Stimulated activated CD4-positive, alpha-beta T cell treated with anti-CD3 and anti-CD28 coated beads, Interleukin-12 subunit alpha, Interleukin-12 subunit beta, amount 100 ng/mL, for 4 hours (primary cell): ENCODE results near the gene DDX31.
"Not testable (repeated sequence)": the region's sequence is repeated elsewhere in the genome, so short reads cannot be mapped to it uniquely, and the experiment has no call there.

Experiments used
- DNase-seq: peaks from one replicate; pipeline ENCODE4 v3.0.0-alpha.2; 2020

DDX31 gene

DNA sequence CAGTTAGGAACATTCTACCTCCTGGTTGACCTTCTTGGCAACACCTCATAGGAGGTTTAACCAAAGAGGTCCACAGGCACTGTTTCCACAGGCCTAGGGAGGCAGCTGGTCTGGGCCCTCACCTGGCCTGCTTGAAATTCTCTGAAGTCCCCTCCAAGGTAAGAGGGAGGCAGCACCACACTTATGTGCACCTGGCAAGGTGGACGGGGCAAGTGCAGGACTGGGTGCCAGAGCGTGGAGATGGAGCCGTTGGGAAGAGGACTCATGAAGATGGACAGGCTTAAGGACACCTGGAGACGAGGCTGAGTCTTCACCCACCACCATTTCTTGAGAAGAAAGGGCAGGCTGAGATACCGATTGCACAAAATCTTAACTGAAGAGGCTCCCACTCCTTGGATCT, 94.0 kb downstream of the DDX31 start:
- DNase-seq, result no peak

DNA sequence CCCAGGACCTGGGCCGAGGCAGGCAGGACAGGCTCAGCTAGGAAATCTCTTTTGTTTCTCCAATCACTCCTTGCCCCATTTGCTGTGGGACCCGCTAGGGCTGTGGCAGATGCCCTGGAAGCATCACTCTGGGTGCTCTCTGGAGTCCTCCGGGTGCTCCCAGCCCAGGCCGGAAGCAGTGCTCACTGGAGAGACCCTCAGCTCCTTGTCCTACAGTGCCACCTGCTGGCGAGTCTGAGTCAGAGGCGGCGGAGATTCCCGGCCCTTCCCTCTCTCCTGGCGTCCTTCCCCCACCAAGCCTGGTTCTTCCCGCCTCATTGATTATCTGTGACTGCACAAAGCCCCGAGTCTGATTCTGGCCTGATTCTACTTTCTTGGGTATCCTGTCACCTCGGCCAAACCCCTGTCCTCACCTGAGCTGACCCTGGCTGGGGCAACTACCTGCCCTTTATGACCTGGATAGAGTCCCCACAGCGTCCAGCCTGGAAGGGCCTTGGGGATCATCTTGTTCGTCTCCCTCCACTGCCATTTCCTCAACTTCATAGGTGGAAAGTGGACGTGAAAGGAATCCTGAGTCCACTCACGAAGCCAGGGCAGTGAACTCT, 94.7 kb downstream of the DDX31 start:
- DNase-seq, result no peak

DNA sequence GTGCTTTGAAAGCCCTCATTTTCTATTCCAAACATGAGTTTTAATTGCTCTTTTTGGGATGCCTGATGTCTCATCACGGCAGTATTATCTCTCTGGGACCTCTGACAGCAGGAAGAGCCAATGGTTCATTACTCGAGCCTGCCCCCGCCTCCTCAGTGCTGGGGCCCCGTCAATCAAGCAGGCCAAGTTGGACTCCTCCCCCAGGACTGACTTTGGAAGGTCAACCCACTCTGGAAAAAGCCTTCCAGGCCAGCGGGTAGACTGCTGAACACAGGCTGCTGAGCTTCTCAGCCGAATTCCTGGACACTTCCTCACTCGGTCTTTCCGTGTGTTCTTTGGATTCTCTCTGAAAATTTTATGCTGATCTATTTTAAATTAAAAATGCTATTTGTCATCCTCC, 96.9 kb downstream of the DDX31 start:
- DNase-seq, result no peak

DNA sequence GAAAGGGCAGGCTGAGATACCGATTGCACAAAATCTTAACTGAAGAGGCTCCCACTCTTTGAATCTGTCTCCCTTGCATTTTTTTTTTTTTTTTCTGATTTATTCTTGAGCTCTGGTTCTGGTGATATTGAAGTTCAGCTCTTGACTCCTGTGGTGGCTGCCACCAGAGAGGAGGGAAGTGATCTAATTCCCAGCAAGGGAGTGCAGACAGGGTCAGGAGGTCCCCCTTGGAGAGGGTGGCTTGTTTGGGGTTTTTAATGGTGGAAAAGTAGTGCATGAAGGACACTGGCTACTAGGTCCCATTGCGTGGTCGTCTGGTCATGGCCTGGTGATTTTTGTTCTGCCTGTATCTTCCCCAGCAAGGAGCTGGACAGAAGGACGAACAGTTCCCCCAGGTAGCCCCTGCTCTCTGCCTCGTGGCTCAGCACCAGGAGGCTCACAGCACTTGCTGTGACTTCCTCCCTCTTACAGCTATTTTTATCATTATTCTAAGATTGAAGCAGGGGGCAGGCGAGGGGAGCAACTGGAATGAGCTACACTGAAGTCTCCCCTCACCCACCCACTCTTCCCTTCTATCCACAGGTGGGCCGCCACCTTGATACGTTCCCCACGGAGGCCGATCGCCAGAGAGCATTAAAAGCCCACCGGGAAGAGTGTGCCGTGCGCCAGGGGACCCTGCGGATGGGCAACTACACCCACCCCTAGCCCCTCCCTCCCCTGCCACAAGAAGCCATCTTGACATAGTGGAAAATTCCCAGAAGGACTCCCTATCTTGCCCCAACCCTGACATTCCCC, 97.8 kb downstream of the DDX31 start:
- DNase-seq, result no peak

DNA sequence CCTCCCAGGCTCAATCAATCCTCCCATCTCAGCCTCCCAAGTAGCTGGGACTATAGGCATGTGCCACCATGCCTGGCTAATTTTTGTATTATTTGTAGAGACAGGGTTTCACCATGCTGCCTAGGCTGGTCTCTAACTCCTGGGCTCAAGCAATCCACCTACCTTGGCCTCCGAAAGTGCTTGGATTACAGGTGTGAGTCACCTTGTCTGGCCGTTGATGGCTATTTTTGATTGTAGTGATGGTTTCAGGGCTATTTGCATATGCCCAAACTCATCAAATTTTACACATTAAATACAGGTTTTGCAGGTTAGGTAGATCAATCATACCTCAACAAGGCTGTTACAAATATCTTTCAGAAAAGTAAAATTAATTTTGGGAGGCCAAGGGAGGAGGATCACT, 101.0 kb downstream of the DDX31 start:
- not testable (repeated sequence) for DNase-seq

DNA sequence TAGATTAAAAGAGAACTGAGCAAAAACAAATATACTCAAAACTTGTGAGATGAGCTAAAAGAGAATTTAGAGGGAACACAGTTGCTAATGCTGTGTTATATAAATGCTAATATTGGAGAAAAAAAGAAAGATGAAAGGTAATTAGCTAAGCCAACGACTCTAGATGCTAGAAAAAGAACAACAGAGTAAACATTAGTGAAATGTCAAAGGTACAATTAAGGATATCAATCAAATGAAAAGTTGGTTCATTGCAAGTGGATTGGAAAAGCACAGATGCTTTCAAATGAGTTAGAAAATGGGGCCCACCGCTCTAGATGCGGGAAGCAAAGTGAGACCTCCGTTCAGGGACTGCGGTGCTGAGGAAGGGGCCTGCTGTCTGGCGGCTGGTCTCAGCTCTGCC, 105.3 kb downstream of the DDX31 start:
- DNase-seq, result no peak

DNA sequence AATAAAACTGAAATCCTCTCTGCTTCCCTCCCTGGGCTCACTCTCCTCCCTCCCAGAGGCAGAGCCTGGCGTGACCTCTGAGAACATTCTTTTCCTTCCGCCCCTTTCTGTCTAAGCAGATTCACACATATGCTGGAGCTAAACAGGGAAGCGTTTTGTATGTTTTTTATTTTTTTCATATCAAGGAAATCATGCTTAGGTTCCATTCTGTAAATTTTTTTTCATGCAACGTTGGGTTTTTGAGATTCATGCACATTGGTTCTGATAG, 107.5 kb downstream of the DDX31 start:
- no peak for DNase-seq

DNA sequence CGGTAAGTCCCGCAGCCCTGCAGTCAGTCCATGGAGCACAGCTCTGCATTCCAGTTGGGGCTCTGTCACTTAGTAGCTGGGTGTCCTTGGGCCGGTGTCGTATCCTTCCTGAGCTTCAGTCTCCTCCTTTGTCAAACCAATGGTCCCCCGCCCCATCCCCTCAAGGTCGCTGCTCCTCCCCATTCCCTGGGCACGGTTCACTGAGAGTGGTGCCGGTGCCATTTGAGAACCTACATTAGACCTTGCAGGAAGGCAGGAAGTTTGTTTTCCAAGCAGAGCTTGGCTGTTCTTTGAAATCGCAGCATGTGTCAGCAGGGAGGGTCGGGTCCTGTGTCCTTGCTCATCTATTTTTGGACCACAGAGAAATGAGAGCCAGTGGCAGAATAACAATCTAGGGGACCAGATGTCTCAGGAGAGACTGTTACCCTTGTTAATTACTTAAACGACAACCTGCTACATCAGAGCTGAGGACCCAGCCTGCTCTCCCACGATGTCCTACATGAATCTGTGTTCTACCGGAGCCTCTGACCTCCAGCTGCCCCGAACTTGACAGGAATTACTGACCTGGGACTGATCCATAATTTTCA, 109.1 kb downstream of the DDX31 start:
- no peak for DNase-seq

DNA sequence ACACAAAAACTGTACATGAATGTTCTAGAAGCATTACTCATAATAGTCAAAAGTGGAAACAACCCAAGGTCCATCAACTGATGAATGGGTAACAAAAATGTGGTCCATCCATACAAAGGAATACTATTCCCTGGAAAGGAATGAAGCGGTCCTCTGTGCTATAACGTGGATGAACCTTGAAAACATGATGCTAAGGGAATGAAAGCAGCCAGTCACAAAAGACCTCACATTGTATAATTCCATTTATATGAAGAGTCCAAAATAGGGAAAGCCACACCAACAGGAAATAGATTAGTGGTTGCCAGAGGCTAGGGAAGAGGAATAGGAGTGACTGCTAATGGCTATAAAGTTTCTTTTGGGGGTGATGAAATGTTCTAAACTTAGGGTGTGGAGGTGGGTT, 110.1 kb downstream of the DDX31 start:
- no peak for DNase-seq

DNA sequence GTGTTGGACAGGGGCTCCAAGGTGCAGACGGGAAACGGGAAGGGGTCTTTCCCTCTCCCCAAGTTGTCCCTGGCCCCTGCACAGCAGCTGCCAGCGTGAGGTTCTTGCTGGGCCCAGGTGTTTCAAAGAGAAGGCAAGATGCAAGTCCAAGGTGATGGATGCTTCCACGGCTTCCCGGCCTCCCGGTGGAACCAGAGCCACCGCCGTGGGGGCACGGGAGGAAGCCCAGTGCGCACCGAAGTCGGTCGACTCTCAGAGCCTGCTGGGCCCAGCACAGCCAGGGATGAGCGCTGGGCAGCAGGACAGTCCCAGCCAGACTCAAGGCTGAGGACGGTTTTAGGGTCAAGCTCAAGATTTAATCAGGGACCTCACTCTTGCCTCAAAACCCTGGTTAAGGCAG, 112.6 kb downstream of the DDX31 start:
- DNase-seq, result no peak

DNA sequence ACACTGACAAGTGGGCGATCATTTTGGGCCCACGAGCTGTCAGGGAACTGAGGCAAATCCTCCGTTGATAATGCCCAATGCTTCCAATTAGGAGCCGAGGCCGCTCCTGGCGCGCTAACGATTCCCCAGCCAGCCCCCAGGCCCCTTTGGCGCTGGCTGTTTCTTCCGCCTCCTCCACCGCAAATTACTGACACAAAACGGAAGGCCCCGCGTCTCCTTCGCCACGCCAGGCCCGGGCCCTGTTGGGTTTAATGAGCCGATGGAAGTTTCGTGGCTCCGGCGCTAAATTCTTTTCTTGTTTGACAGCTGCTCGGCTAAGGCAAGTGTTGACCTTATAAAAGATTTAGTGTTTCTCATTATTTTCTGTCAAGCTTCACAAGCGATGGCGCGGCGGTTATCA, 113.1 kb downstream of the DDX31 start:
- DNase-seq, result no peak

DNA sequence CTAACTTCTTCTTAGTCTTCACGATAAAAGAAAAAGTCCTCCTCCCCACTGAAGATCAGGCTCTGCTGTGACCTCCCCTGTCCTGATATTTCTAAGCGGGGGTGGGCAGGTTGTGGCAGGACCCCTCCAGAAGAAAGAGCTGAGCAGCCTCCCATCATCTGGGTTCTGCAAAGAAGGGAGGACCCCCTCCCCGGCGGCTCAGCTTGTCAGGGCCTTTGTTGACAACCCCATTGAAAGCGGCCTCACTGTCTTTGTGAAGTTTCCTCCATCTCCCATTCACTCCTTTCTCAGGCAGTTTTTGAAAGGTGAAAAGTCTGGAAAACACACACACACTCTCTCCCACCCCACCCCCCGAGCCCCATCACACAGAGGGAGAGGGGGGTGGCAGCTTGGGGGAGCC, 113.5 kb downstream of the DDX31 start:
- no peak for DNase-seq

DNA sequence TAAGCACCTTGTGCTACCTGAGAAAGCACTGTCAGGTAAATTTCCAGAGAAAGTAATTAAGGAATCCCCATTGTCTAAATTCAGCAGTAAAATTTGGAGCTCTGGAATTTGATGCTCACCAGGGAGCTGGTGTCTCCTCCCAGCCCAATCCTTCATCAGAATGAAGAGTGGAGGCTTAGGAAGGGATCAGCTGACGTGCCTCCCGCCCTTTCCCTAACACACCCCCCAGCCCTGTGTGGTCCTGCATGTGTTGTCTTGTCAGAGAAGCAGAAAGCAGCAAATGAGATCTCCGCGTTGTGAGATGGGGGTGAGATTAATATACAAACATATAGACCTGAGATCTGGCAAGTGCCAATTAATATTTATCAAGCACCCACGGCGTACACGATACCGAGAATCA, 114.3 kb downstream of the DDX31 start:
- no peak for DNase-seq

DNA sequence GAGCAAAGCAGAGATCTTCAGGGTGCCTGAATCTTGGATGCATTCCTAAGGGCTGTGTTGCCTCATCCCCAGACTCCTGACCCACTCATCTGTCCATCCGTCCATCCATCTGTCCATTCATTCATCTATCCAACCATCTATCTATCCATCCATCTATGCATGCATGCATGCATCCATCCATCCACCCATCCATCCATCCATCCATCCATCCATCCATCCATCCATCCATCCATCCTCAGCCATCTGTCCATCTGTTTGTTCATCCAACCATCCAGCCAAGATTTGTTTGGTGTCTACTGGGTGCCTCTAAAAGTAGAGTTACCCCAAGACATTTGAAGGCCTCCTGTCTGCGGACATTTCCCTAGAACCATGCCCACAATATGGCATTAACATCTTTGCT, 115.0 kb downstream of the DDX31 start:
- no peak for DNase-seq

DNA sequence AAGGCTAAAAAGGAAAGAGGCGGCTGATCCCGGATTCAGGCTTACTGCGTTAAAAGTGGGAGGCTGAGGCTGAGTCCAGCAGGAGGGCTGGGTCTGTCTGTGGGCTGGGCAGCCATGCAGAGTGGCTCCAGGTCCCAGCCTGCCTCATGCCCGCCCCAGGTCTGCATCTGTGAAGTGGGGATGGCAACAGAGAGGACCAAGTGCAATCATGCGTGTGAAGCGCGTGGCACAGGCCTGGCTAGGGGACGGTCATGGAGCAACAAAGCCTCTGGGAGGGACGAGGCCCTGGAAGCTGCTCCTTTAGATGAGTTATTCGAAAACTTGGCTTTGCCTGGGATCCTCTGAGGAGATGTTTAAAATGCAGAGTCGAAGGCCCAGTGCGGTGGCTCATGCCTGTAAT, 117.7 kb downstream of the DDX31 start:
- DNase-seq, result no peak

DNA sequence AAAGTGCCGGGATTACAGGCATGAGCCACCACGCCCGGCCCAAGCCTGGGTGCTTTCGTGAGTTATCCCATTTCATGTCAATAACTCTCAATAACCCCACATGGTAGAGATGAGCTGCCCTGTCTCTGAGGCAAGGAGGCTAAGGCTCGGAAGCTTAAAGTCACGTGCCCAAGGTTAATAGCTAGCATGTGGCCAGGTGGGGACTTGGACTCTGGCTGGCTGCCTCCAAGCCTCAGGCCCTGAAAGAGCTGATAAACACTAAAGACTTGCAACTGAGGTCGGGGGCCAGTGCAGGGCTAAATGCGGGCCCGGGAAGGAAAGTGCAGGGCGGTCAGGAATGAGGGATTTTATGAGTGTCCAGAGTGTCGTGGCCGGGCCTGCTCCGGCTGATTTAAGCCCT, 118.2 kb downstream of the DDX31 start:
- DNase-seq, result no peak

DNA sequence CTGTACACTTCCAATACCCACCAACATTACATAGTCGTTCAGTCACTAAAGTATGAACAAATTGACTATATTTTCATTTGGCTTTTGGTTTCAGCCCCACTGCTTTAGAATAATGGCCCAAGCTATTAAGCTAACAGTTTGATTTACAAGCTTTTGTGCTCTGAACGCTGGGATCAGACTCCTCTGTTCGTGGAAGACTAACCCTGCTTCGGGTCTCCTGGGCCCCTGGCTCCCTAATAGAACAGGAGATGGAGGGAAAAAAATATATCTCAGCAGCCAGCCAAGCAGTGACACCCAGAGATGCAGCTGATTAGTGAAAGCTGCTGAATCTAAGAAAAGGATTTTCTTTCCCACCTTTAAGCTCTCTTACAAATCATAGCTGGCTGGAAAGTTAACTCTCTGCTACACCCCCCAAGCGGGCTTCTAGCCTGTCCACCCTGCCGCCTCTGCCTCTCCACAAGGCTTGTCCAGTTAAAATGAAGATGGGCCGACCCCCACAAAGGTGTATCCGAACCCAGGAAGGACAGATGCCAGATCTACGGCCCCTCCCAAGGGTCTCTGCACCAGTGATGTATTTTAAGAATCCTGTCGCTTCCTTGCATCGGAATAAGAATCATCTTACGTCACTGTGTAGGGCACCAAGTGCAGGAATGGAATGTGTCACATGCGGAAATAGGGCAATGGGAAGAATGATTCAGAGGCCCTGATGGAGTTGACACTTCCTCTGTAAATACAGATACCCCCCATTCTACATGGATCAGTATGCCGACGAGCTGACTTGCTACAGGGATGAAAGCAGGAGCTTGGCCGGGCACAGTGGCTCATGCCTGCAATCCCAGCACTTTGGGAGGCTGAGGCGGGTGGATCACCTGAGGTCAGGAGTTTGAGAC, 120.8 kb downstream of the DDX31 start:
- no peak for DNase-seq

DNA sequence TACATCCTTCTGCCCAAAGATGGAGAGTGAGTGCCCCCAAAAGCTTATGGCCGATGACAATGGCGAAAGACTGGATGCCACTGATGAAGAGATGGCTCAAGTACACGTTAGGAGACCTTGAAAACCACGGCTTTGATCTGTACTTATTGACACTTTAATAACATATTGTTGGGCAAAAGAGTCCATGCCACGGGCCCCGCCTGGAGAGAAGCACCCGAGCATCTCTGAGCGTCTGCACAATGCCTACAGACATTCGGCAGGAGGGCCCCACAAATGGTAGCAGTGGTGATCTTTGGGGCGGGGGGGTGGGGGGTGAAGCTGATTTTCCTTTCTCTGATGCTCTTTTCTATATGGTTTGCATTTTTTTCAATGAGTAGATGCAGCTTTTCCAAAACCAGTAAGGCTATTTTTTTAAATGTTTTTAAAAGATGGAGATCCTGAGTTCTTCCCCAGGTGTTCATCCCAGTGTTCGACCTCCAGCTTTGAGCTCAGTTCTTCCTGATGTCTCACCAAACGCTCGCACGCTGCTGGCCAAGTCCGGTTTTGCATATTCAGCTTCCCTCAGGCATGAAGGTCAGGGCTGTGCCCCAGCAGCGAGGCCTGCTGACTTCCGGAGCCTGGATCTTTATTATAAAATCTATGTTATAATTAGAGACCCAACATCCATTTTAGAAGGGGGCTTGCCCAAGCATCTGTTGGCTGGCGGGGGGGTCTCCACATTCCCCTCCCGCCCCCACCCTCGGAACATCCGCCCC, 121.6 kb downstream of the DDX31 start:
- DNase-seq, result no peak

DNA sequence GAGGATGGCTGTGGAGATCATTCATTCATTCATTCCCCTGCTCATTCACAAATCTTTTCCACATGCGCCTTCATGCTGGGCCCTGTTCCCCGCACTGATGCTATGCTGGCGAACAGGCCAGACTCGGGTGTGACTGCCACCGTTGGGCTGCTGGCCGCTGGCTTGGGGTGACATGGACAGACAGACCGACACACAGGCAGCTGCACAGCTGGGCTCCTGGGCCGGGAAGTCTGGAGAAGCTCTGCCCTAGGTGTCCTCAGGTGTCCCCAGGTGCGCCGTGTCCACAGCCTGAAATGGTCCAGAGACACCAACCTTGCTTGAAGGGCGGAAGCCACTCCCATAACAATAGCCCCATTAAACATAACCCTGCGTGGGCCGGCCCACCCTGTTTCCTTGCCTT, 122.3 kb downstream of the DDX31 start:
- no peak for DNase-seq

DNA sequence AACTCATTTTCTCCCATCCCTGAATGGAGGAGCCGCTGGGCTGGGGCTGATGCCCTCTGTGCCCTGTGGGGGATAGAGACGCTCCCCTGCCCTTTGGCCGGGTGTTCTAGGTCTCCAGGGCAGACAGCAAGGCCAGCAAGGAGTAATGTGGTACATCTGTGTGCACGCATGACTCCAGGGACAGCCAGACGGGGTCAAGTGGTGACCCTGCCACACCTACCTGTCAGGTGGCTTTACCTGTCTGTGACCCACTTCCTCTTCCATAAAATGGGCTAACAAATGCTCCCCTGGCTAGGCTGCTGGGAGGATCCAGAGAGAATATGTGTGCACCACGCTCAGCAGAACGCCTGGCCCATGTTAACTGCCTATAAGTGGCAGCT, 122.7 kb downstream of the DDX31 start:
- DNase-seq, result no peak

DNA sequence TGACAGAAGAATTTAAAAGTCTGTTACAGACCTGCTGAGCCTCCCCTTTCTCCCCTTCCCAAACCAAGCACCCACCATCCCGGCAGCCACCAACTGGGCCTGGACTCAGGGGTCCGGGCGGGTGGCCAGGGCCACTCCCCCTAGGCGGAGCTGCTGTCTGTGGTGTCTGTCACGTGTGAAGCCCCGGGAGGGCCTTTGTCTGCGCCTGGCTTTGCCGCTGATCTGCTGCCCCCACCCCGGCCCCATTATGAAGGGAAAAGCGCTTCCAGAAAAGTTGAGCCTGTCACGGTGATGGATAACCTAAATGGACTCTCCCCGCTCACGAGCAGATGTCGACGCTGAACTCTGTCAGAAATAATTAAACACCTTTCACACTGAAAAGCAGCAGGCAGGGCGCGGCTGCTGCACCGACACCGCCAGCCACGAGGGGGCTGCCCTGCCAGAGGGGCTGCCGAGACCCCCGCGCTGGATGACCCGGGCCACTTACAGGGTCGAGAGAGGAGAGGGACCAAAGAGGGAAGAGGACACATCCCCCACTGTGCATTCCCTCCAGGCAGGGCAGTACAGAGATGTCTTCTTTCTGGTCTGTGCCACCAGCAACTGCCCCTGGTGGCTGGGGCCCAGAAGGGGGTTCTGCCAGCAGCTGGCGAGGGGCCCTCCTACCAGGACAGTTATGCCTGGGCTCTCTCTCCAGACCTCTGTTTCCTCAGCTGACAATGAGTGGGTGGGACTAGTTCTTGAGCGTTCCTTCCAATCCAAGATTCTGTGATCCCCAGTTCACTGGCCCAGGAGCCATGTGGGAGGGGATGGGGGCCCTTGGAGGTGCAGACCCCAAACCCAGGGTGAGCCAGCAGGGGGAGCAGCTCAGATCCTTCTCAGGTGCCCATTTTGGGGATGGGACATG, 123.4 kb downstream of the DDX31 start:
- DNase-seq, result no peak

DNA sequence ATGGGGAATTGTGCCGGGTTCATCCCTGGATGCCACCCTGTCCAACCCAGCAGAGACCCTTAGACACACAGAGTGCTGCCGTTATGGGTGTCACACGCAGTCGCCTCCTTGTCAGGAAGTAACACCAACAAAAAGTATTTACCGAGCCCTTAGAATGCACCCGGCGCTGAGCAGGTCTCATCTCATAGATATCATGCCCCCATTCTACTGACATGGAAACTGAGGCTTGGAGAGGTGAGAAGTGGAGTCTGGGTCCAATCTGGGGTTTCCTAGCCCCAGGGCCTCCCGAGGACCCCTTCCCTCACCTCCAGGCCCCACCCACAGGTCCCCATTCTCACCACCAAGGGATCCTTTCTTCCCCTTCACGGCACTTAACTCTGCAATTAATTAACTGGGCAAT, 124.2 kb downstream of the DDX31 start:
- DNase-seq, result no peak
